Measurements from ENCODE around the gene TSPAN16.
"Not testable (repeated sequence)": the region's sequence is repeated elsewhere in the genome, so short reads cannot be mapped to it uniquely, and the experiment has no call there.

TSPAN16 gene

GRCh38 chr19:11321191-11322126 is 25.5 kb downstream of the TSPAN16 start:
- DNase-seq: no peak

- DNase-seq: no peak
Observed at GRCh38 chr19:11322269-11323024, 26.5 kb downstream of the TSPAN16 start.

- no peak for DNase-seq
Observed at GRCh38 chr19:11323601-11324078, 27.7 kb downstream of the TSPAN16 start.

GRCh38 chr19:11324079-11324661 is 28.2 kb downstream of the TSPAN16 start:
- peak in 1 of 5 donors; percentile 93 for DNase-seq

- no peak for DNase-seq
Observed at GRCh38 chr19:11324748-11325389, 28.9 kb downstream of the TSPAN16 start.

- no peak for DNase-seq
Observed at GRCh38 chr19:11325544-11325943, 29.6 kb downstream of the TSPAN16 start.

- DNase-seq: no peak
Observed at GRCh38 chr19:11330127-11330526, 34.2 kb downstream of the TSPAN16 start.

- no peak for DNase-seq
Observed at GRCh38 chr19:11331502-11331901, 35.5 kb downstream of the TSPAN16 start.

GRCh38 chr19:11332822-11333221 is 36.9 kb downstream of the TSPAN16 start:
- DNase-seq: no peak

GRCh38 chr19:11333838-11334237 is 37.9 kb downstream of the TSPAN16 start:
- DNase-seq: not testable (repeated sequence)

- DNase-seq: no peak
Observed at GRCh38 chr19:11335449-11336146, 39.6 kb downstream of the TSPAN16 start.

- peak in 1 of 5 donors; percentile 52 for DNase-seq
Observed at GRCh38 chr19:11337080-11337479, 41.1 kb downstream of the TSPAN16 start.

- no peak for DNase-seq
Observed at GRCh38 chr19:11338121-11338520, 42.2 kb downstream of the TSPAN16 start.

- DNase-seq: no peak
Observed at GRCh38 chr19:11338569-11339253, 42.8 kb downstream of the TSPAN16 start.

- DNase-seq: peak; percentile 52 to 86 (median 65)
Observed at GRCh38 chr19:11339254-11340098, 43.5 kb downstream of the TSPAN16 start, which contains the start of gene RAB3D. Gene RAB3D (minus strand): TSS chr19:11339657. CDS start chr19:11337399, 2,258 bp downstream.

- DNase-seq: not testable (repeated sequence)
Observed at GRCh38 chr19:11340099-11340467, 44.1 kb downstream of the TSPAN16 start.

- no peak for DNase-seq
Observed at GRCh38 chr19:11342429-11342828, 46.5 kb downstream of the TSPAN16 start.

GRCh38 chr19:11345122-11345803 is 49.3 kb downstream of the TSPAN16 start:
- DNase-seq: no peak

GRCh38 chr19:11346104-11346940 is 50.4 kb downstream of the TSPAN16 start, which contains the start of the genes CCDC159 and TMEM205:
Gene CCDC159 (plus strand): TSS chr19:11346519. CDS start chr19:11346607, 88 bp downstream.
Gene TMEM205 (minus strand): TSS chr19:11346268. CDS start chr19:11345619, 649 bp downstream.
- DNase-seq: peak; percentile 95 to 99 (median 98)
